GM11168 (cell line): ENCODE results near the gene ARL14.

Experiments
- in situ Hi-C: fragments of 300-500 bp; cut with MboI; formaldehyde crosslinking; loops from one replicate; pipeline ENCODE4 v1.12.0; 2022; ENCODE audit warnings: low sequenced_read_pairs; ENCODE audit not compliant: unreplicated experiment

Gene ARL14

GRCh38 chr3:160676547-160677303, at the start of gene ARL14:
ARL14 (plus strand) TSS chr3:160677160; CDS start chr3:160677347, 187 bp downstream.
- in situ Hi-C loops, result loop anchor here (25.0 kb wide), 2 partner anchors 261 to 736 kb away; no protein-coding TSS in a partner anchor

DNA sequence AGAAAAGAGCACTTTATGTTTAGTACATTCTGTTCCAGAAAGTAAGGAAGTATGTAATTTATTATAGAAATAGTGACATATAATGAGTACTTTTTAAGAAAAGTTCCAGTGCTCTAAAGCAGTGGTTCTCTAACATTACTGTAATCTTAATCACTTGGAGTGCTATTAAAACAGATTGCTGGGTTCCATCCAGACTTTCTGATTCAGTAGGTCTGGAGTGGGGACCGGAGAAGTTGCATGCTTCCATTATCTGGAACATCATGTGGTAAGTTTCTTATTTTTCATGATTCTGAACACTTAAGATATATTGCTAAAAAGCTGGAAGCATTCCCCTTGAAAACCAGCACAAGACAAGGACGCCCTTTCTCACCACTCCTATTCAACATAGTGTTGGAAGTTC, 47.5 kb upstream of the ARL14 start:
- in situ Hi-C loops, result no loop called here

DNA sequence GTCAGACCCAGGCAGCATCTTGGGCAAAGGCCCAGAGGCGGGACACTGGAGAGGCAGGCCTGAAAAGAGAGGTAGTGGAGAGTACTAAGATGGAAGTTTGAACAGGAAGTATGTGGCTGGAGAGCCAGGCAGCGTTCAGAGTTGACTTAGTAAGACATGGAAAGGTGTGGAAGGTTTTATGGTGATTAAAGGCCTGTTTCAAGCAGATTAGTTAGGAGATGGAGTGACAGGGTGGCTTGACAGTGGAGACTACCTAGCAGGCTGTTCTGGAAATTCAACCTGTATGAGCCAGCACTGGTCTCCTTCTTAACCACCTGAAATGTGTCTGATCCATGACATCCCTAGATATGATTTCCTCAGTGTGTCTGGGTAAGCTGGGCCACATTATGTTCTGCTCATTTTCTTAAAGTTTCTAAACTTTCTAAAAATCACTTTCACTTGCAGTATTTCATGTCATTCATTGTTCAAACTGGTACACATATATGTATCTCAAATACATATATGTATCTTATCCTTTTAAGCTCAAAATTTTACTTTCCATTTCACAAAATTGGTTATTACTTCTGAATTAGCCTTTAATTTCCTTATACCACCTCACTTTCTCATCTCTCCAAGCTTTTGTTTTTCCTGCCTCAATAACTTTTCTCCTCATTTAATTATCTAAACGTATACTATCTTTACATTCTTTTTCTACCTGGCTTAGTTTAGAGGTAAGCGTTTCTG, 43.4 kb upstream of the ARL14 start:
- in situ Hi-C loops, result no loop called here

DNA sequence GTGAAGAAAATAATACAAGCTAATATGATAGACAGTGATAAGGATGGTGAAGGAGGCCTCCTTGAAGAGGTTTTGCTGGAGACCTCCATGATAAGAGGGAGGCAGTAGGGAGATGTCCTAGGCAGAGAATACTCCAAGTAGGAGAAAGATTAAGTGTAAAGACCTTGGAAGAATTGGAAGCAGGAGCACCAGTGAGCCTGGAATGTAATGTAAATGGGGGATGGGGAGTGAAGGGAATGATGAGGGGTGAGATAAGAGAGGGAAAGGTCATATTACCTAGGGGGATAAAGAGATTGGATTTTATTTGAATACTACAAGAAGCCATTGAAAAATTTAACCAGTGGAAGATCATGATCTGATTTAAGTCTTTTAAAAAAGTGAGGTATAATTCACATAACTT, 41.7 kb upstream of the ARL14 start:
- in situ Hi-C loops, result no loop called here

DNA sequence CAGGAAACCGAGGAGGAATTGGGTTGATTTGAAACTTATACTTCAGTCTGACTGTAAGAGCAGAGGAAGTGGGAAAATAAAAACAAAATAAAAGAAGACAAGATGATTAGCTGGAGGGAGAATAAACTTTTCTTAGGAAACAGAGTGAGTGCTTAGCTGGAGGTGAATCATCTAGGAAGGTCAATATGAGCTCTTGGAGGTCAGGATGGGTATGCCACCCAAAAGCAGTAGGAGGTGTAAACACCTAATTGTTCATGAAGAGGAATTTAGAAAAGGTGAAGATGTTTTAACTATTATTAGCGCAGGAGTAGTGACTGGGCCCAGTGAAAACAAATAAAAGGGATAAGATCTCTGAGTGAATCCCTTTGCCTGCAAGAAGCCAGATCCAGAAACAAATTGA, 39.9 kb upstream of the ARL14 start:
- in situ Hi-C loops, result no loop called here

GRCh38 chr3:160638184-160638583, 38.8 kb upstream of the ARL14 start:
- in situ Hi-C loops, result no loop called here

DNA sequence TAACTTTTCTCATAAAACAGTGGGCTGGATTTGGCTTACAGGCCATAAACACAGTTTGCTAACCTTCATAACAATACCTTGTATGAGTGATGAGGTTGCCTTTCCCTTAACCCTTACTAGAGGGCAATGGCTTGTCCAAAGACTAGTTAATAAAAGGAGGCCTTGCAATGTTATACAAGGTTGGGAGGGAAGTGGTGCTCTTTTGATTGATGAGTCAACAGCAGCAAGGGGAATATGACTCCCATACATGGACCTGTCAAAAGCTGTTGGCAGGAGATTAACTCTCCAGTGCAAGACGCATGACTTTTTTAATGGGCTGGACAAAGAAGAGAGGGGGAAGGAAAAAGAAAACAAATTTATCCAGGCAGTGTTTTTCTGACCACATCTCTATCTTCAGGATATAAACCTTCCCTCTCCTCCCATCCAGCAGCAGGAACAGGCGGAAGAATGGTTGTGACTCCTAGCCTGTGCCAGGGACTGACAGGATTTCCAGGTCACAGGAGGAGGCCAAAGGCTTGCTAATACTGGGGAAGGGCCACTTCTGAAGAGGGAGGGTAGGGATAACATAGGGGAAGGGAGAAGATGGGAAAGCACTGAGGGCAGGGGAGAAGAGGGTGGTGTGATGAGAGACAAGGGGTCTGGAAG, 35.2 kb upstream of the ARL14 start:
- in situ Hi-C loops, result no loop called here

GRCh38 chr3:160643994-160644393, 33.0 kb upstream of the ARL14 start:
- in situ Hi-C loops, result no loop called here

DNA sequence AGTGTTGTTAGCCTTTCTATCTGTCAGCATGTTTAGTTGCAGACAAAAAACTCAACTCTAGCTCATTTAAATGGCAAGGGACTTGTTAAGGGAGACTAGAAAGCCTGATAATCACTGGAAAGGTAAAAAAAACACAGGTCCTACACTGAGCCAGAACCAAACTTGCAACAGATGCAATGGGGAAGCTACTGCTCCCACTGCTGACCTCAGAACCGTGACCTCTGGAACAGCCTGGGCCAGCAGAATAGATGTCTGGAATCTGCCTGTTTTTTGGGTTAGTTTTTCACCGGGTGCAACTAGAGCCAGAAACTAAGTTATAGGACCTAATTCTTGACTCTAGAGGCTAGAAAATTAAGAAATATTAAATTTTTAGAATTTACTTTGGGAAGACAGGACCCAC, 32.5 kb upstream of the ARL14 start:
- in situ Hi-C loops, result no loop called here

GRCh38 chr3:160648701-160649100, 28.3 kb upstream of the ARL14 start:
- in situ Hi-C loops, result no loop called here

DNA sequence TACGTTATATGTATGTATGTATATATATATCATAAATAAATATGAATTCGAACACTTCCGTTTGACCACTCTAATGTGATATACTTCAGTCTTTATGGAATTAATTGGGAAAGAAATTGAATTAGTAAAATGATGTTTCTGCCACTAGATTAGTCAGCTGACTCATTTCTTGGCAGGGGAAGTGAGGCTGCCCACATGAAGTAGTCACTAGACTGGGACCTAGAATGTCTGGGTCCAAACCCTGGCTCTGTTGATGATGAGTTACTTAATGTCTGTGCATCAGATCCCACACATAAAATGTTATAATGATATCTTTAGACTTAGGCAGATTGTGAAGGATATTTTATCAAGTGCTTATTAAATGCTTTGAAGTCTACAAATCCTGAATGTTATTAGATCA, 27.4 kb upstream of the ARL14 start:
- in situ Hi-C loops, result no loop called here

GRCh38 chr3:160653512-160653911, 23.4 kb upstream of the ARL14 start:
- in situ Hi-C loops, result no loop called here

DNA sequence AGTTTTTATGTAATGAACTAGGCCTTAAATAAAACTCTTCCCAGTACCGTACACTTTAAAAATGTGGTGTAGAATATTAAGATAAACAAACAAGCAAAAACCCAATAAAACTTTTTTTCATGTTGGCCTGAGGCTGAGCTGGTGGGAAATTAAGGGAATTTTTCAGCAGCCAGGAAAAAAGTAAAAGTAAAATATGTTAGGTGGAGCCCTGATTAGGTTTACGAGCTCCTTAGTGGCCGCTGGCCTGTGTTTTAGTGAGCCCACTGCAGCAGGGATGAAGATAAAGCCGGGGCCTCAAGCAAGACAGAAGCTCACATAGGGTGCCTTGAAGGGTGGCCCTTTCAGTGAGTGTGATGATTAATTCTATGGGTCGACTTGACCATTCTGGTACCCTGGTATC, 16.1 kb upstream of the ARL14 start:
- in situ Hi-C loops, result no loop called here

DNA sequence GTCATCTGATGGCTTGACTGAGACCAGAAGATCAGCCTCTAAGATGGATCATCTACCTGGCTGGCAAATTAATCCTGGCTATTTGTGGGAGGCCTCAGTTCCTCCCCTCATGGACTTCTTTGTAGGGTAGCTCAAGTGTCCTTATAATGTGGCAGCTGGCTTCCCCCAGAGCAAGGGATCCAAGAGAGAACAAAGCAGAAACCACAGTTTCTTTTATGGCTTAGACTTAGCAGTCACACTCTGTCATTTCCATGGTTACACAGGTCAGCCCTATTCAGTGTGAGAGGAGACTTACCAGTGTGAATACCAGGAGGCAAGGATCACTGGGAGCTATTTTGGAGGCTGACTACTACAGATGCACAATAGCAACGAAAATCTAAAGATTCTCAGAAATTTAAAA, 15.3 kb upstream of the ARL14 start:
- in situ Hi-C loops, result no loop called here

- in situ Hi-C loops, result no loop called here
These were observed 11.7 kb upstream of the ARL14 start for GRCh38 chr3:160665231-160665630.

DNA sequence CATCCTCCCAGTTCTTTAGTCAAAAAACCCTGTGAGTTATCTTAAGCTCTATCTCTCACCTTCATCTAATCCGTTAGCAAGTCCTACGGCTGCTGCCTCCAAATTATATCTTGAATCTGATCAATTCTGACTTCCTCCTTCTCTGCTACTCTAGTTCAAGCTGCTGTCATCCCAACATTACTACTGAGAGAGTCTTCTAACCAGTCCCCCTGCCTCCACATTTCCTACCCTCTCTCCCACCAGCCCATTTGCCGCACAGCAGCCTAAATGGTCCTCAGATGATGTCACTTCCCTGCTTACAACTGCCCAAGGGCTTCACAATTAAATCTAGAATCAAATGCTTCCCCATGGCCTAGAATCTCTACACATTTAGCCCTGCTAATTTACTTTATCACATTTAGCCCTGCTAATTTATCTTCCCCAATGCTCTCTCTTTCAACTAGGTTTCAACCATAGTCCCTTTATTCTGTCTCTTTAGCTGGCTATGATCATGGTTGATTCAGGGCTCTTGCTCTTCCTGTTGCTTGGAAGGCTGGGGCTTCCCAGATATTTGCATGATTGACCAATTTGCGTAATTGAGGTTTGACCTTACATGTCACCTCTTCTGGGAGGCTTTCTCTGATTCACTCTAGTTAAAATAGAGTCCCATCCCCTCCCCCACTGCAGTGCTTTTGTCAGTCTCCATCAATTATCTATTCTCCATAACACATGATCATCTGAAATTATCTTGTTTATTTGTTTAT, 11.0 kb upstream of the ARL14 start:
- in situ Hi-C loops, result no loop called here

GRCh38 chr3:160667452-160667851, 9.5 kb upstream of the ARL14 start:
- in situ Hi-C loops, result no loop called here

DNA sequence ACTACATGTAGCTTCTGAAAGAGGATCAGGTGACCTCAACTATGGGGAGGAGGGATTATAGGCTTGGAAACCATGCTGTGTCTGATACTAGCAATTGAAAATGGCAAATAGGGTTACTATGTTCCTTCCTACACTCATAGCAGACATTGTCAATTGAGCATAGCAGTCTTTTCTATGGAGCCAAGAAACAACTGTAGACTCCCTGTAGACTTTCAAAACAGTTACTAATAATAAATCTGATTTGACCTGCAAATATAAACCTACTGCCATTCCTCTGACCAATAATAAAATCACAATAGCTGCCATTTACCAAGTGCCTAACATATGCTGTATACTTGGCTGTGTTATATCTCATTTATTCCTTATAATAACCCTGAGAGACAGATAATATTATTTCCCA, 8.5 kb upstream of the ARL14 start:
- in situ Hi-C loops, result no loop called here

DNA sequence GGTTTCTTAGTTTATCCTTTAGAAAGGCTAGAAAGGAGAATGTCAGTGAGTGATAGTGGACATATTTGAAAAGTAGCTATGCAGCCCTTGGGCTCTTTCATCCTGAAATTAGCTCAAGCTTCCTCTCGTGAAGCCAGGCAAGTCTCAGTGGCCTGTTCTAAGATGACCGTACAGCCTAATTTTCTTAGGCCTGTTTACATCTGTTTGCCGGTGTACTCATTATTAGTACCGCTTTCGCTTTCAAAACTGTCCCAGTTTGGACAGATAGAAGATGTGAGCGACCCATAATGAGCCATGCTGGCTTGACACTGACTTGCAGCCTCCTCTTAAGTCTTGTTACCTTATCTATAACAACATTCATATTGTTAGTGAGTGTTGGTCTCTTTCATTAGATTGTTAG, 5.7 kb upstream of the ARL14 start:
- in situ Hi-C loops, result no loop called here

DNA sequence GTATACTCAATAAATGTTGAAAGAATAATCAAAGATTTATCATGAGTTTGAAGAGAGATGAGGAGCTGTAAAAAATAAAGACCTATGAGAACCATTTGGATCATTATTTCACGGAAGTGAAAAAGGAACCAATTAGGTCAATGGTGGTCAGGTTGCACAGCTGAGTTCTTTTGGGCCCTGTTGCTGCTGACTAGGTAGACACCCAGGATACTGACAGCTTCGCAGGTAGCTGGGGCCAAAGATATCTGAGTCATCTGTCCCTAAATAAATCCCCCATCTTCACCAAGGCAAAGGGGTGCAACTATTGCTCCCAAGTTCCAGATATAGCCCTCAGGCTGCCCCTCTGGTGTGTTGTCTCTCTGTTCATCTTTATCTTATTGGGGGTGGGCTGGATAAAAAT, 5.0 kb upstream of the ARL14 start:
- in situ Hi-C loops, result no loop called here

- in situ Hi-C loops, result no loop called here
These were observed 3.8 kb upstream of the ARL14 start for GRCh38 chr3:160673188-160673587.
